ENCODE data around the gene MYO10. TPM values are rescaled to one million over a fixed set of nuclear protein-coding genes. Genes with fewer than 3 reads are reported as not detected.

Gene MYO10
- total RNA-seq, 1 experiment from 2014 or later, result 40.2 TPM

DNA sequence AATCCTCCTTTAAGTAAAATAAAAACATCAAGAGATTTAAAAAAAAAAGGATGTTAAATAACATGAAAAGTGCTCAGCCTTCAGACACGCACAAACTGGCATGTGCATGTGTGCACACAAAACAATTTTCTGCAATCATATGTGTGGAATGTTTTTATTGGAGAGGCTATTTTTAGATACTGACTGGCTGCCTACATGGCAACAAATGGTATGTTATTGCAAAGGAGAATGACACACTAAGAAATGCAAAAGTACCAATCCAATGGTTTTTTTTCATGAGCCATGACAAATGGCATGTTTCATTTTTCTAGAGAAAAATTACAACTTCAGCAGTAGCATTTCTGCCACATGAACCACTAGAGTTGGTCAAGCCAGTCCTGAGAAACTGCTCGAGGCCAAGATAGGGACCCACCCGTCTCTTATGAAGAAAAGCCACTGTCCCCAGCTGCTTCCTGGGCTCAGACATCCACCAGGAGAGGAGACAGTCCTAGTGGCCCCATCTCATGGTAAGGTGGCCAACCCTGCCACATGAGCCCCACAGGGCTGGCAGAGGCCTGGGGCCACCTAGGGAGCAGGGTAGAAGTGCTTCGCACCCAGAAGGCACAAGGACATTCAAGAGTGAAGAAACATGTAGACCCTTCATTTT is 116.4 kb downstream of the MYO10 start:
- DNase-seq (ENCODE audit: low spot score), result no peak

DNA sequence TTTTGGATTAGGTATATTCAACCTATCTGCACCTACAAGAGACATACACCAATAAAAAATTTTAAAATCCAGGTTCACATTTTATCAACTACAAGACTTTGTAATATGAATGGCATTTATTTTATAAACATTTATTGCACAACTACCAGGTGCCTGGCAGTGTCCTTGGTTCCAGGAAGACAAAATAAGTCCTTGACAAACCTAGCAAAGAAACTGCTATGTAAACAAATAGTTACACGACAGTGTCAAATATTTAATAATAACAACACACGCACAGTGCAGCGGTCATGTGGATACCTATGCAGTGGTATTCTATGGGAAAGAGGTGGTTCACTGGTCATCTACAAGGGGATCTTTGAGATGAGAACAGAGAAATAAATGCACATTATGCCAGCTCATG is 120.7 kb downstream of the MYO10 start:
- no peak for DNase-seq (ENCODE audit: low spot score)

DNA sequence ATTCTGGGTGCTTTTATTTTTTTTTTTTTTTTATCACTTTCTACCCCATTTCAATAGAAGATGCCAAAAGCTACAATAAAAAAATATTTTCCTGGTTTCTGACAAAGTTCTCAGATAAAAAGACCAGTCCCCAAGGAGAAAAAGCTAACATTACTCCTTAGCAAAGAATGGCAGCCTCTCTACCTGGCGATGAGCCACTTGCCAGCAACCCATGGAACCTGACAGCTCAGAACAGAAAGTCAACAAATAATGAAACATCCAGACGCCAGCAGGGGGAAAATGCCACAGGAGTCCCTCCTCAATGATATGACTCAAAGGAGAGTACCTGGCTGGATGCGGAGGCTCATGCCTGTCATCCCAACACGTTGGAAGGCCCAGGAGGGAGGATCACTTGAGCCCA is 123.2 kb downstream of the MYO10 start:
- peak; percentile 77 for DNase-seq (ENCODE audit: low spot score)

DNA sequence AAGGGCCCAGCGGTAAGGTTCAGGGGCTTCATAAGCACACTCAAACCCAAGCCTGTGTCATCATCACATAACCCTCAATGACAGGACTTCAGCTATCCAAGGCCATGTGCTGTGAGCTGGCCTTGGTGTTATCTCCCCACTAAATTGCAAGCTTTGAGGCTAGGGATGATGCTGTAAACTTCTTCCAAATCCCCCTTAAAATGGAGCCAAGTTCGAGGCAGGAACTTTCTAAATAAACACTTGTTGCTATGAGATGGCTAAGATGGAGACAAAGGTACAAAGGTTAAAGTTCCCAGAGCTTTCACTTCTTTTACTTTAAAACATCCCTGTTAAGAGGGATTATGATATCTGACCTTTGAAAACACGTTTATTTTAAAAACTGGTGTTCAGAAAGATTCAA is 123.6 kb downstream of the MYO10 start:
- peak; percentile 22 for DNase-seq (ENCODE audit: low spot score)

DNA sequence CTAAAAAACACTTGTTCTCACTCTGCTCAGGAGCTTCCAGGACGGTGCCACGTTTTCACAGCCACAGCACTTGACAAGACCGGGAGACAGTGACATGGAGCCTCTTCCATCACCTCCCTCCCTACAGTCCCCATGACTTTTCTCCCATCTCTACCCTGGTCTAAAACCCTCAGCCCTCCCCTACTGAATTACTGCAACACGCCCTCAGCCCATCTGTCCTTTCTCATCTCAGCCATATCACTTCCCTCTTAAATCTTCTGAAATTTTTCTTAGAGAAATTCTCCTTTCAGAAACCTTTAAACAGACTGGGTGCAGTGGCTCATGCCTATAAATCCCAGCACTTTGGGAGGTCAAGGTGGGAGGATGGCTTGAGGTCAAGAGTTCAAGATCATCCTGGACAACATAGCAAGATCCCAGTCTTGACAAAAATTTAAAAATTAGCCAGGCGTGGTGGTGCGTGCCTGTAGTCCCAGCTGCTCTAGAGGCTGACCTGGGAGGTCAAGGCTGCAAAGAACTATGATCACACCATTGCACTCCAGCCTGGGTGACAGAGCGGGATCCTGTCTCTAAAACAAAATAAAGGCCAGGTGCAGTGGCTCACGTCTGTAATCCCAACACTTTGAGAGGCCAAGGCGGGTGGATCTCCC is 125.8 kb downstream of the MYO10 start:
- DNase-seq (ENCODE audit: low spot score), result no peak

DNA sequence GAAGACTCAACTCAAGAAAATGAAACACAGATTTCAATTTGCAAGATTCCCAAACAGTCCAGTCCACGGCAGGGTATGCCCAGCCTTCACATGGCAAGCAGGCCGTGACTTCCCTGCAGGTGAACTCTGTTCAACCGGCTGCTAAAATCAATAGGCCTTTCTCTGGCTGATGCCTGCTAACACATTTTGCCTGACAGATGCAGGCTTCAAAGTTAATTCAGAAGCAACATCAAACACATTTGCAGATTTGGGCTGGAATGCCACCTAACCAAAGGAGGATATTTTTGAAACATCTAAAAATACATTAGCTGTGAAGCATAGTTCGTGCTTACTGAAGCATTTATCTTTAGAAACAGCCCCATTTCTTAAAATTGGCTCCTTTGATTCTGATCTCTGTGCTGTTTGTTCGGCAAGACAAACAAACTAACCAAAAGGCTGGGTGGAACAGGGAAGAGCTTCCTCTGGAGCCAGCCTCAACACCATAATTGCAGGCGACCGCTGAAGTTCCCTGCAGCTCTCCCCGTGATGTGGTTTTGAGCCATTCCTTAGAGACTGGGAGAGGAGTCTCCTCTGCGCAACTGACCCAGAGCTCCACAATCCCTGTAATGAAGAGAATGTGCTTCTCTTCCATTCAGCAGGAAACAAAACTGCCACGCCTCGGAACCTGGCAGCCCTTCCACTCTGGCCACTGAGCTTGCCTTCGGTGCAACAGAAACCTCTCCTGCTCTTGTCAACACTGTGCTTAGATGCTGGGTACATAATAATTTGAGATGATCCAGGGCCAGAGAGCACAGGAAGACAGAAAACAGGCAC is 126.5 kb downstream of the MYO10 start:
- DNase-seq (ENCODE audit: low spot score), result peak; percentile 28

DNA sequence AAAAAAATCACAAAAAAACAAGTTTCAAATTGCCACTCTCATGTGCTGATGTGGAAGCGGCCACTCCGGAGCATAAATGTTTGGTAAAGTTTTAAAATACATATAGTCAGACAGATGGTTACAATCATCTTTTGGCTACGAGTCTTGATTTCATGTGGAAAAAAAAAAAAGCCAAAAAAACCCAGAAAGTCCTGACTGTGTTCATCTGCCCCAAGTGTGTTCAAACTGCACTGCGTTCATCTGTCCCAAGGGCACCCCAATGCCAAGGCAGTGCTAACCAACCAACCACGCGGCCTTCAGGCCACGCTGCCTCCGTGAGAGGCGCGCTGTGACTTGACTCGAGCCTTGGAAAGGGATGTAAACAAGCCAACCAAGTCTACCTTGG is 127.1 kb downstream of the MYO10 start:
- no peak for DNase-seq (ENCODE audit: low spot score)

DNA sequence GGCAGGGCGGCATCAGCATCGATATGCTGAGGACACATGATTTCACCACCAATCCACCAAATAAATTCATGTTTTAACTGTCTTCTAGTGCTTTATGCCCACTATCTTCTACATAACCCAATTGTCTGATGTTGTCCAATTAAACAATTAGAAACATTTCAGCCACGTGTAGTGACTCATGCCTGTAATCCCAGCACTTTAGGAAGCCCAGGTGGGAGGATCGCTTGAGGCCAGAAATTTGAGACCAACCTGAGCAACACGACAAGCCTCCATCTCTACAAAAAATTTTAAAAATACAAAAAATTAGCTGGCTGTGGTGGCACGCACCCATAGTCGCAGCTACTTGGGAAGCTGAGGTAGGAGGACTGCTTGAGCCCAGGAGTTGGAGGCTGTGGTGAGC is 128.1 kb downstream of the MYO10 start:
- no peak for DNase-seq (ENCODE audit: low spot score)

DNA sequence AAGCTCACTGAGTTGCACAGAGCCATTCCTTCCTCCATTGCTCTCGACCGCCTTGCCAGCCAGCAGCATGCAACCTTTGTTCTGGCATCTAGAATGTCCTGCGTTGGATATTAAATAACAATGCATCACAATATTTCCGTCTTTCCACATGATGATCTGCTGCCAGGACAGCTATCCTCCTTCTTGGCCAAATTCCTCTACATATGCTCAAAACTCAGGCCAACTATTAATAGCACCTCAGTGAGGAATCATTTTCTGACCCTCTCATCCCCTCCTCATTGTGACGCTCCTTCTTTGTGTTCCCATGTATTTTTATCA is 128.6 kb downstream of the MYO10 start:
- DNase-seq (ENCODE audit: low spot score), result no peak

DNA sequence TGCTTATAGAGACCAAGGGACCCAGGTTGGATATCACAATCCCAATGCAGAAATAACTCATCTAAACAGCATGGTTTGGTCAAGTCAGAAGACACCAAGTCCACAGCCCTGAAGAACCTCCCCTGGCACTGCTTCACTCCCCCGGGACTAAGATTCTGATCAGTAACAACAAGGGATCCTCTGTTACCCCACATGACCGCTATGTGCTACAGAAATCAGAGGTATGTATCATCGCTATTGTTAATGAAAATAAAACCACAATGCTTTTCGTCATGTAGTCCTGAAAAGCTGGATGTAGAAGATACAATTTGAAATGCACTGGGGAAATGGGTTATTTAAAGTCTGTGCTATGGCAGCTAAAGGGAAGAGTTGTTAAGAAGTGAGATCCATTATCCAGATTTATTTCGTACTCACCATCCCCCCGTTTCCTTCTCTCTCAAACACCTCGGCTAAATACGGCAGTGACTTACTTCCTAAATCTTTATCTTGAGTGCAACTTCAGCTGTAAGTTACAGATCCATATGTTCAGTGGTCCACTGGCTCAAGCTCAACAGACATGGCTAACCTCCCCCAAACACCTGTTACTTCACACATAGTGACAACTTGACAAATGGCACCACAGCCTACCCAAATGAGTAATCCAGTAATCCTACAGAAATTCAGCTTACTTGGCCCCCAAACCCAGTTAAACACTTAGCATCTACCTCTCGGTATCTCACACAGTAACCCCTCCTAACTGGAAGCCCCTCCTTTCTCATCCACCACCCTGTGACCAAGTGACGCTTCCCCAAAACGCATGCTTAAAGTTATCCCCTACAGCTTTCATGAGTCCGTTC is 129.2 kb downstream of the MYO10 start:
- DNase-seq (ENCODE audit: low spot score), result no peak

DNA sequence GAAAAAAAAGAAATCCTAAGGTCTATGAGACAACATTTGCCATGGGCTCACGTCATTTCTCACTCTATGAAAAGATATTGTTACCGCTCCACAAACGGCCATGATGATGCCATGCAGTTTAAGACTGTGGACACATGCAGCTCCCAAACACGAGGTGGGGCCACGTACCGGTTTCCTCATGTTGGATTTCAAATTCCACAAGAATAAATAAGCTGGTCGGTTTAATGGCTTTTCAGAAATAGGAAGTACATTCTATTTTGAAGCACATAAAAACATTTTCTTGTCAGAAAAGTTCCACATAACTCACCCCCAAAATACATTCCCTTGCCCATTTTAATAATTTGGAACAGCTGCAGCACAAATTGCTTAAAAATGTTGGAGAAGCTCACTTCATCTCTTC is 130.6 kb downstream of the MYO10 start:
- DNase-seq (ENCODE audit: low spot score), result no peak

DNA sequence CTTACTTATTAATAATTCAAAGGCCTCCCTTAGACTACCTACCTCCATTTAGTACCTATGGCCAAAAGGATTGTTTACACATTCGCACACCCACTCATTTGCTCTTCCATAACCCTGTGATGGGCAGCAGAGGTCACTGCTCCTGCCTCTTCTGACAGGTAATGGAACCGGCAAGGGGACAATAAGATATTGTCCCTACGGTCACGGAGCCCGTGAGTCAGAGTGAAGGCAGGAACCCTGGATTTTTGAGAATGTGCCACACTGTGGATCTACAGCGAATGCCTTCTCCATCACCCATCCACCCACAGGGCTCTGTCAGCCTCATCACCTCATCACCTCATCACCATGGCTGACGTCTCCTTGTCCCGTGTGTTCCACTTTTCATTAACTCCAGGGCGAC is 132.3 kb downstream of the MYO10 start:
- peak; percentile 14 for DNase-seq (ENCODE audit: low spot score)

DNA sequence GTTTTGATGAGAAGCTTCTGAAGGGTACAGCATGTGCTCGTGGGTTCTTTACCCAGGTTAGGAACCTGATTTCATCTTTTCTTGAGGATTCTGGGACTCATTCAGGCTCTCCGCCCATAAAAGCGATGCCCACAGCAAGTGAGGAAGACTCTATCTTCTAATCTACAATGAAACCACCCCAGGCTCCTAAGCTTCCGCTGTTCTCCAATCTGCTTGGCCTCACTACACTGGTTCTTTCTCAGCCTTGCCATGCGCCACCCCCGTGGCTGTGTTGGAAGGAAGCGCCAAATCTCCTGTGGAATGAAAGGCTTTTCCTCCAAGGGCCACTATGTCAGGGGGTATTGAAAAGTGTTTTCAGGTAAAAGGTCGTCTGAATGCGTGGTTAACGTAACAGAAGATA is 135.6 kb downstream of the MYO10 start:
- DNase-seq (ENCODE audit: low spot score), result no peak

DNA sequence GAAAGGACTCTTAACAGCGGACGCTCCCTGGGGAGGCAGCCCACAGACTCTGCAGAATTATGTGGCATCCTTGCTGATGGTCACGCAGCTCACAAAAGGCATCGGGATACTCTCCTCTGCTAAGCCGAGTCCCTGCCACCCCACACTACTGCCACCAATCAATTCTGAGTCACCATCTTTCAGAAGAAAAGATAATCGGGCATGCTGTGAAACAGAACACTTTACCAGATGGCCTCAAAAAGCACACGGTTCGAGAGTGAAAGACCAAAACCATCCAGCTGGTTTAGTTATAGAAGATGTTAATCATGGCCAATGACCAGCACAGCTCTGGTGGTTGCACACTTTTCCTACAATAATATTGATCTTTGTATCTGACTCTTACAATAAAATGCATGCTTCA is 136.3 kb downstream of the MYO10 start:
- no peak for DNase-seq (ENCODE audit: low spot score)

DNA sequence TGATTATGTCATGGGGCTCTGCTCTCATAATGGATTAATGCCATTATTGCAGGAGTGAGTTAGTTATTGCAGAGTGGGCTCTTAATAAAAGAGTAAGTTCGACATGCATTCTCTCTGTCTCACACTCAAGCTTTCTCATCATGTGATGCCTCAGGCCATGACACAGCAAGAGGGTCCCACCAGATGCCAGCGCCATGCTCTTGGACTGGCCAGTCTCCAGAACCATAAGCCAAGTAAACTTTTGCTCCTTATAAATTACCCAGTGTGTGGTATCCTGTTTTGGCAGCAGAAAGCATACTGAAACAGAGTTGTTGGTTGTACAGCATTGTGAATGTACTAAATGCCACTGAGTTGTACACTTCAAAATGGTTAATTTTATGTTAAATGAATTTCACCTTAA is 138.1 kb downstream of the MYO10 start:
- no peak for DNase-seq (ENCODE audit: low spot score)

DNA sequence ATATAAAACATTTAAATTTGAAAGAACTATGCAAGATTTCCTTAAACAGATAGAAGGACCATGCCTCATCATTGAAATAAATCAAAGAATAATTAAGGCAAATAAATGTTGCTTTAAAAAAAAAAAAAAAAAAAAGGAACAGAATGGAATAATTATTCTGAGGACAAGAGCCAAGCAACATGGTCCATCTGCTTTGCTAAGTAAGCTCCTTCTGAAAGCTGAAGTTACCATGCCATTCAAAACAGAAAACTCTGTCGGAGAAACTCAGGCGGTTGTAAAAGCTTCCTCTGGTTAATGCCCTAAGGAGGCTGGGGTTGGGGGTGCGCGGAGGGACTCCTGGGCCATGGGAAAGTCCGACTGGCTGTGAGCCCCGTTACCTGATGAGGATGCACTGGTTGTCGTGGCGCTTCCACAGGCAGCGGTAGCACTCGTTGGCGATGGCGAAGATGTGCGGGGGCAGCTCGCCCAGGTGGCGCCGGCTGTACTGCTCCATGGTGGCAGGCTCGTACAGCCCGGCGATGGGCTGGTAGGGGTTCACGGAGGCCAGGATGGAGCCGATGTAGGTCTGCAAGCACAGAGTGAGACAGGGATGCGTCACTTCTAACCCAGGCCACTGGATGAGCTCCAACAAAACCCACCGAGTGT is 141.7 kb downstream of the MYO10 start:
- DNase-seq (ENCODE audit: low spot score), result no peak

DNA sequence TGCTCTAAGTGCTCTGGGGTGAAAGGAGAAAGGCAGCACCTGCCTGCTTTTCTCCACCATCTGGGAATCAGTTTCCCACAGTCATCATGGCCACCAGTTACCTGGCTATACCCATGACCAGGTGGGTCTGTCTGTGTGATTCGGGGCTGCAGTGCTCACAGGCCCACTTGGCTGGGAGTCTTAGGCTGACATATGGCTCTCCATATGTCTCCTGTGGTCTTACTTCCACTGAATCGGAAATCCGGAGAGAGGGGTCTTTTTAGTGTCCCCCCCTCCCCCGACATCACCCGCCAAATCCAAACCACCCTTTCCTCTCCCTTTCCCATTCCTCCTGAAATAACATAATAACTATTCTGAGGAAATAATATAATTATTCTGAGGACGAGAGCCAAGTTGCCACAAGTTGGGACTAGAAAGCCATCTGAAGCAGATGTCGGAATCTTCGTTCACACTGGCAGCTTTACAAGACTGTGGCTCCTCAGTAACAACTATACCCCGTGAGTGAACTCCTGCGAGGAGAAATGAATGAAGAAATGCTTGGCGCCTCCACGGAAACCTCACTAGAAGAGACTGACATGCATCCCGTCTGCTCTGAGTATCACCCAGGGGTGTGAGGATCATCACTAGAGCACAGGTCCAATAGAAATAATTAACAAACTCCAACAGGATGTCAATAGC is 143.4 kb downstream of the MYO10 start:
- DNase-seq (ENCODE audit: low spot score), result no peak

DNA sequence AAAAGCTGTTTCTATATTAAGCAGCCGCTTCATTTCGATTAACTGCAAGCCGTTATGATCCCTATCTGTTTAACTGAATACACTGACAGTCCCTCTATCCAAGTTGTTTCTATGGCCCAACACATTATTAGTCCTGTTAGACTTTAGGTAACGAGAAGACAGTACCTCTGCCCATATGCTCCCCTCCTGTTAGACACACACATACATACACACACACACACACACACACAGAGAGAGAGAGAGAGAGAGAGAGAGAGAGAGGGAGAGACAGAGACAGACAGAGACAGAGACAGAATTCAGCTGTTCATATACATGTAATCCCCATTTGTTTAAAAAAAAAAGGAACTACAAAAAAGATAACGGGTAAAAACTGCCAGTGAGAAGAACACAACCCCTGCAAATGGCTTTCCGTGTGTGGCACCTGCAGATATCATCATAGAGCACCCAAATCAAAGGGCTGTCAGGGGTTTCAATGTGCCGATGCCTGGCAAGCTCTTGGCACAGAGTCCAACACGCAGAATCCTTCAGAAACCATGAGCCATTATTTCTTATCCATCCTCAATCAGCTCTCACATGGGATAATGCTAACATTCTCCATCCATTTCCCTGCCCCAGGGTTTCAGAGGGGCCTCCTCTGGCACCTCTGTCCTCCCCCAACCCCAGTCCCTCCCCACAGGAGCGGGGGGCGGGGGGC is 144.0 kb downstream of the MYO10 start:
- no peak for DNase-seq (ENCODE audit: low spot score)

DNA sequence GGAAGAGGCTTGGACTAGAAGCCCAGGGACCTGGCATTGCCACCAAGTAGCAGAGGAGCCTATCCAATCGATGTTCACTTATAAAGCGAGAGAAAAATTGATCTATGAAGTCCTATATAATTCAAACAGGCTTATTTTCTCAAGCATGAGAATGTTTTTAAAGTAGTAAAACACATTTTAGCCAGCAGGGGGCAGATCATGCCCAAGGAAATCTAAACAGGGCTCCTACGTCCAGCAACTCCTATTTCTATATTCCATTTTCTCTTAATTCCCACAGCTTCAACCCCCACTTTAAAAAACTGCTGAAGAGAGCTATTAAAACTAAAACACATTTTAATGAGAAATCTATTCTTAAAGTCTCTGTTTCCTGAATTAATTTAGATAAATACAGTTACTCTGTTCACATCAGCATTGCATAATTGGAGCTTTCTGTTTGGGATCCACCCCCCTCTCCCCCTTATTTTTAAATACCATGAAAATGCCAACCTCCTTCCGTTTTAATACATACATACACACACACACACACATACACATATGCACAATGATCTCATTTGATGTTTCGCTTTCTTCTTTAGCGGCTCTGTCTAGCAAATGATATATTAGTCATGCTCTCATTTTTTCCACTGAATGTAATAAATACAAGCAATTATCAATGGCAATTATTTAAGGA is 144.9 kb downstream of the MYO10 start:
- peak; percentile 87 for DNase-seq (ENCODE audit: low spot score)

DNA sequence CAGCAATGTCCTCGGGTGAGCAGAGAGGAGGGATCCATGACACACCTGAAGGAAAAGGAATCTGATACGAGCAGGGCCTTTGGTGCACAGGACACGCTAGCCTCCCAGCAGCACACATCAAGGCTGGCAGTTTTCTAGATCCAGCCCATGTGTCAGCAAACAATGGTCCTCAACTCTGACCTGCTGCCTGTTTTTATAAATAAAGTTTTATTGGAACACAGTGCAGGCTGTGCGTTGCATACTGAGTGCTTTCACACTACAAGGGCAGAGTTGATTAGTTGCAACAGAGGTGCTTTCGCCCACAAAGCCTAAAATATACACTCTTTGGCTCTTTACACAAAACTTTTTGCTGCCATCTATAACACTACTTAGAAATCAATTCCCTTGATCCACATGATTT is 147.1 kb downstream of the MYO10 start:
- no peak for DNase-seq (ENCODE audit: low spot score)
